ENCODE results near the gene MSMP. TPM values are rescaled to one million over a fixed set of nuclear protein-coding genes. Genes with fewer than 3 reads are reported as not detected.

Gene MSMP
- total and polyA plus RNA-seq, 9 of the 15 experiments (the other 6 are each of a cell fraction or from before 2014, with no cell fraction given), result 0.60 TPM; not detected in 8

GRCh38 chr9:35757226-35757891 lies 3.3 kb upstream of the MSMP start (continued):
- TF ChIP-seq KDM4B (IDR thresholded peaks at IDR 0.05; ENCODE audit: borderline replicate concordance in 2 of 2, low read depth in 1 of 2) (no peak), GABPA (tag; conservative IDR thresholded peaks at IDR 0.05; ENCODE audit: low read depth) (0 out of 2 replicates have a peak, but pooled peaks have one; percentile 36), MXI1 (IDR thresholded peaks at IDR 0.05; ENCODE audit: low read depth, low read length) (no peak), NFRKB (IDR thresholded peaks at IDR 0.05; ENCODE audit: low read depth) (no peak), GATAD2B (IDR thresholded peaks at IDR 0.05; ENCODE audit: borderline replicate concordance) (no peak), RBM22 (IDR thresholded peaks at IDR 0.05; ENCODE audit: low read depth, low read length, poor library complexity, severe bottlenecking) (peak; percentile 15), POLR2B (IDR thresholded peaks at IDR 0.05; ENCODE audit: low read depth, partially characterized antibody) (peak; percentile 65), EP300 (IDR thresholded peaks at IDR 0.05; ENCODE audit: low read length) (no peak), TAF1 (IDR thresholded peaks at IDR 0.05; ENCODE audit: control insufficient read depth, extremely low read depth, insufficient read depth, low read length, severe bottlenecking) (peak; percentile 6), RBFOX2 (IDR thresholded peaks at IDR 0.05; ENCODE audit: low read depth, low read length) (peak; percentile 76), HMG20B (CRISPR knock-in tag; IDR thresholded peaks at IDR 0.05) (no peak), L3MBTL2 (IDR thresholded peaks at IDR 0.05) (no peak), ETS1 (conservative IDR thresholded peaks at IDR 0.05; ENCODE audit: control insufficient read depth, low read depth, low read length) (0 out of 2 replicates have a peak, but pooled peaks have one; percentile 28), ZNF668 (CRISPR knock-in tag; IDR thresholded peaks at IDR 0.05) (no peak), CREB3 (tag; conservative IDR thresholded peaks at IDR 0.05; ENCODE audit: low read depth) (no peak), E2F8 (IDR thresholded peaks at IDR 0.05; ENCODE audit: low read depth, partially characterized antibody) (peak; percentile 15), POLR2A (conservative IDR thresholded peaks at IDR 0.05) (peak; percentile 70), ZNF431 (CRISPR knock-in tag; IDR thresholded peaks at IDR 0.05) (no peak), NCOA6 (IDR thresholded peaks at IDR 0.05) (no peak), DNMT1 (IDR thresholded peaks at IDR 0.05) (no peak), SMARCA4 (IDR thresholded peaks at IDR 0.05) (0 out of 2 replicates have a peak, but pooled peaks have one; percentile 16), E2F6 (IDR thresholded peaks at IDR 0.05; ENCODE audit: borderline replicate concordance in 1 of 2, extremely low read depth in 1 of 2, insufficient read depth in 1 of 2, insufficient read length in 1 of 2, low read depth in 1 of 2, low read length in 1 of 2, poor library complexity in 1 of 2, severe bottlenecking in 1 of 2) (no peak)

Measured in K562 (cell line).